HG02870 (cell line): ENCODE measurements around the gene MXI1.
"Not testable (repeated sequence)": the region's sequence is repeated elsewhere in the genome, so short reads cannot be mapped to it uniquely, and the experiment has no call there.

ENCODE experiments used
- ATAC-seq: cut with Tn5 transposase; IDR thresholded peaks from one replicate; pipeline ENCODE4 v1.9.1; 2021; ENCODE audit warnings: mild to moderate bottlenecking, moderate library complexity; ENCODE audit not compliant: unreplicated experiment

Gene MXI1

DNA sequence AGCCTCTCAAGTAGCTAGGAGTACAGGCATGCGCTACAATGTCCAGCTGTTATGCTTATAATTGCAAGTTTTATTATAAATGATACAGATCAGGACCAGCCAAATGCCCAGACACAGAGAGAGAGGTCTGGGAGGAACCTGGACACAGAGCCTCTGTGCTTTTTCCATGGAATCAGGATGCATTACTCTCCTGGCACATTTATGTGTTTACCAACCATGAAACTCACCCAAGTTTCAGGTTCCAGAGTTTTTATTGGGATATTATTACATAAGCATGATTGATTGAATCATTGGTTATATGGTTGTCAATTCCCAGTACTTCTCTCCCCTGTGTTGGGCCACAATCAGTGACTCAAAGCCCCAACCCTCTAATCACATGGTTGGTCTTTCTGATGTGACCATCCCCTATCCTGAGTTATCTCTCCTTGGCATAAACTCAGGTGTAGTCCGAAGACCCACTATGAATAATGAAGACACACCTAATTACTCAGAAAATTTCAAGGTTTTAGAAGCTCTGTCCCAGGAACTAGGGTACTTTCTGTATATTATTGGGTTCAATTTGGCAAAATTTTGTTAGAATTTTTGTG is 30.6 kb downstream of the MXI1 start:
- ATAC-seq, result no peak

DNA sequence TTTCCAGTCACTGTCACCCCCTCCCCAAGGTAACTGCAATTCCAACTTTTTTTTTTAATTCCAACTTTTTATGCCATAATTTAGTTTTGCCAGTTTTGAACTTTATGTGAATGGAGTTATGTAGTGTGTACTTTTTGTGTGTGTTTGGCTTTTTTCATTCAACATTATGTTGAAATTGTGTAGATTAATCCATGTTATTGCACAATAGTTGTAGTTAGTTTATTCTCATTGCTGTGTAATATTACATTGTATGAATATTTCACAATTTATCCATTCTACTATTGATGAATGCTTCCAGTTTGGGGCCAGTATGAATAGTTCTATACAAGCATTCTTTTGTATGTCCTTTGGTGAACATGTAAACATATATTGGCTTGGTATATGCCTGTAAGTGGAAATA is 32.5 kb downstream of the MXI1 start:
- no peak for ATAC-seq

DNA sequence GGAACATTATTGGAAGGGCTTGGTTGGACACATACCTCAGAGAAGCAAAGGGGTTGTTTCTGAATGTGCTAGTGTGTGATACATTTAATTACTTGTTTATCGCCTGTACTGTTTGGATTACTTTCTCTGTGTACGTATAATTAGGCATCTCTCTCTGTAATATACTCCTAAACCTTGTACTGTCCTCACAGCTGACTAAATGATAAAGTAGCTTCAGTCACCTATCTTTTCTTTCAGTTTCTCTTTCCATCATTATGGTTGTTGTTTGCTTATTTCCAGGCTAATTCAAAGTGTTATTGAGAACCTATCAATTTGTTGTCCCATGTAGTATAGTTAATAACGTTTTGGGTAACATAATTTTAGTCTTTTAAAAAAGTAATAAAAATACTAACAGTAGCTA is 34.0 kb downstream of the MXI1 start:
- ATAC-seq, result peak; percentile 62

DNA sequence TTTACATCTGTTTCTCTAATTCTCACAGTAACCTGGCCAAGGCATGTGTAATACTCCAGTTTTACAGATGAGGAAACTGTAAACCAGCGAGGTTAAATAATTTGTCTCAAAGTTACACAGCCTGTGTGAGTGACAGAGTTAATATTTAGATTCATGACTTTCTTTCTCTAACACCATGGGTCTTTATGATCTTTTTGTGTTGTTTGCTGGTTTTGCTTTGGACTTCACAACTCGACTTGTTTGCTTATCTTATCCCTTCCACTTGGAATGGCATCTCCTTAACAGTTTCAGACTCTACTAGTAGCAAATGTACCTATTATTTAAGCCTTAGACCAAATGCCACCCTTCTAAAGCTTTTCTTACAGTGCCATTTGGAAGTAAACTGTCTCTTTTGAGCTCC is 34.4 kb downstream of the MXI1 start:
- ATAC-seq, result peak; percentile 29

DNA sequence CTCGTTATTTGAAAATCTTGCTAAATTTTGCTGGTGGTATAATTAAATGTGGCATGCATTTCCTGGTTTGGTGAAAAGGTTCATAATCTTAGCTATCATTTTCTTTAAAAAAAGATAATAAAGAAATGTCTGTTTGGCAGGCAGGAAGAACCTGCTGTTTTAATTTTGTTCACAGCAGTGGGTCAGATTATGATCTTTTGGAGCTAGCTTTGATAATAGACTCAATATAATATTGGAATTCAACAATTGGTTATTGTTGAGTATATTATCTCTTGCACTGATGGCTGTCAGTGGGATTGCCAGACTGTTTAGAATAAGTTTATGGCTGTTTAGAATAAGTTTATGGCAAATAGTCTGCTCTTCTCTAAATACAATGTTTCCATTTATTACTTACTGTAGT is 35.1 kb downstream of the MXI1 start:
- ATAC-seq, result no peak

DNA sequence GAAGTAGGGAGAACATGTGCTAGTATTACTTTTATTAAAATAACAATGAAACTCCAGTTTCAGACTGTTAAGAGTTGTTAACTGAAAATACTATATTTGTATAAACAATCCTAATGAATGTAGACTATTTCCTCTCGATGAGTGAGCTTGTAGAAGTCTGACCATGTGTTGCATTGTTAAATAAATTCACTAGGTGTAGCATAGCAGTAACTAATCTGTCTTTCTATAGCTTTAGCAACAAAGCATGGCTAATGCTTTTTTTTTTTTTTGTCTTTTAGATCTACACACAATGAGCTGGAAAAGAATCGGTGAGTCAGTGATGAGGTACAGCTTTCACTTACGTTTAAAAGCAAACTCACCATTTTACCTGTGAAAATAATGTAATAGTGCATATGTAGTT is 37.1 kb downstream of the MXI1 start:
- no peak for ATAC-seq

DNA sequence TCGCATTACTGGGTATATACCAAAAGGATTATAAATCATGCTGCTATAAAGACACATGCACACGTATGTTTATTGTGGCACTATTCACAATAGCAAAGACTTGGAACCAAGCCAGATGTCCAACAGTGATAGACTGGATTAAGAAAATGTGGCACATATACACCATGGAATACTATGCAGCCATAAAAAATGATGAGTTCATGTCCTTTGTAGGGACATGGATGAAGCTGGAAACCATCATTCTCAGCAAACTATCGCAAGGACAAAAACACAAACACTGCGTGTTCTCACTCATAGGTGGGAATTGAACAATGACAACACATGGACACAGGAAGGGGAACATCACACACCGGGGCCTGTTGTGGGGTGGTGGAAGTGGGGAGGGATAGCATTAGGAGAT is 40.4 kb downstream of the MXI1 start:
- ATAC-seq, result not testable (repeated sequence)

DNA sequence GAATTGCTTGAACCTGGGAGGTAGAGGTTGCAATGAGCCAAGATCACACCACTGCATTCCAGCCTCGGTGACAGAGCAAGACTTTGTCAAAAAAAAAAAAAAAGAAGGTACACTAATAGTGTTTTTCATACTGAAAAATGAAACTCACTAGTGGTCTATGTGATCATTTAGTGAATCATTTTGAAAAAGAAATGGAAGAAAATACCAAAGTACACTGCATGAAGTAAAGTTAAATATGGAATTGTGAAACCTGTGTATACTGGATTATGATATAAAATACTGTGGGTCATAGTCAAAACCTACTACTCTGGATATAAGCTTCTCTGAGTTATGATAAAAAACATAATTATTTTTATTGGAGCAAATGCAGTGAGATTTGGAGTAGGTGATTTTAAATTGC is 42.1 kb downstream of the MXI1 start:
- peak; percentile 62 for ATAC-seq

DNA sequence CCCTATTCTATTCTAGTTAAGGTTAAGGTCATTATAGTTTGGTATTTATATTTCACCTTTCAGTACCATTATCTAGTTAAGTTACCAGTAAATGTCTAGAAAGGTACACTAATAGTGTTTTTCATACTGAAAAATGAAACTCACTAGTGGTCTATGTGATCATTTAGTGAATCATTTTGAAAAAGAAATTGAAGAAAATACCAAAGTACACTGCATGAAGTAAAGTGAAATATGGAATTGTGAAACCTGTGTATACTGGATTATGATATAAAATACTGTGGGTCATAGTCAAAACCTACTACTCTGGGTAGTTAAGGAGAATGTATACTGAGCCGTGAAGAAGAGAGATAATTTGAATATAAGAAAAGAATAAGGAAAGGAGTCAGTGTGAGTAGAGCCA is 44.0 kb downstream of the MXI1 start:
- peak; percentile 81 for ATAC-seq

DNA sequence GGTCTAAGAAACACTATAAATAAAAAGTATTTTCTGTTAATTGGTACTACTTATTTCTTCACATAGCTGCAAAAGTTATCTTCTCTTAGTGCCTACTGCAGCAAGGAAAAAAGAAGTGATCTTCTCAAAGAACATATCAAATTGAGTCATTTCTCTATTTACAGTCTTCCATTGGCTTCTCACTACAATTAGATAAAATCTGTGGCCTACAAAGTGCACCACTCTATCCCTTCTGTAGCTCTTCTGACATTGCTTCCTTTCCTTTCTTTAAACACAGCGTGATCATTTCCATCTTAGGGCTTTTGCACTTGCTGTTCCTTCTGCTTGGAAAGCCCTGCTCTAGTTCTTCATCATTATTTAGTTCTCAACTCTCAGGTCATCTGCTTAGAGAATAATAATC is 44.7 kb downstream of the MXI1 start:
- ATAC-seq, result no peak

DNA sequence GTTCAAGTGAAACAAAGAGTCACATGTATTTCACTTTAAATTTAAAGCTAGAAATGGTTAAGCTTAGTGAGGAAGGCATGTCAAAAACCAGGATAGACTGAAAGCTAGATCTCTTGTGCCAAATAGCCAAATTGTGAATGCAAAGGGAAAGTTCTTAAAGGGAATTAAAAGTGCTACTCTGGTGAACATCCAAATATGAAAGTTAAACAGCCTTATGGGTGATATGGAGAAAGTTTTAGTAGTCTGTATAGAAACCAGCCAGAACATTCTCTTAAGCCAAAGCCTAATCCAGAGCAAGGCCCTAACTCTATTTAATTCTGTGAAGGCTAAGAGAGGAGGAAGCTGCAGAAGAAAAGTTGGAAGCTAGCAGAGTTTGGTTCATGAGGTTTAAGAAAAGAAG is 47.1 kb downstream of the MXI1 start:
- ATAC-seq, result no peak

DNA sequence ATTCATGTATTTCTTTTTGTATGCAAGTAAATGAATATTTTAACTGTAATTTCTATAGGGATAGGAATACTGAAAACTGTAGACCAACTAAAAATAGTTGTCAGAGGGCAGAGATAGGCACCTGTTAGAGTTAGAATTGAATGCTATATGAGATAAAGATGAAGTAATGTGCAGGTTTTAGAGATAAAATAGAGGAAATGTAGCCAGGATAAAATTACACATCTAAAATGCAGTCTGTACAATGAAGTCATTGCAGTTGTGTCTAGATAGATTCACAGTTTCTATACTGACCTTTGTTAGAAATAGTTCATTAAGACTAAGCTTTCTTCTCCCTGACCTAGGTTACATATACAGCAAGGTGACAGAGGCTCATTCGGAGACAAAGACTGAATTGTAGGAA is 51.1 kb downstream of the MXI1 start:
- ATAC-seq, result no peak

DNA sequence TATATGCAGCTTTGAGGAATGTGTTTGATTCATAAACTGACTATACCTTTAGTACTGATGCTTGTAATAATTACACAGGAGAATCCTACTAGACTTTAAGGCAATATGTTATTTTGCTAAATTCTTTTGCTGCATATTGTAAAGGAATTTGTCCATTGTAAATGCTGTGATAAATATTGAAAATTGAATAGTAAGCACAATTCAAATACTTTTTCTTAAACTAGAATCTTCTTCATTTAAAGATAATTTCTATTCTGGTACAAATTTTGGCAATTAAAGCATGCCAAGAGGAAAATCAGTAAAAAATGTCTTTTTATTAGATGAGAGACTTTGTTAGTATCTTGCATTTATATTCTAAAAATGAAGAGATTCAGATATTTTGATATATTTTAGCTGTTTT is 51.9 kb downstream of the MXI1 start:
- ATAC-seq, result no peak

DNA sequence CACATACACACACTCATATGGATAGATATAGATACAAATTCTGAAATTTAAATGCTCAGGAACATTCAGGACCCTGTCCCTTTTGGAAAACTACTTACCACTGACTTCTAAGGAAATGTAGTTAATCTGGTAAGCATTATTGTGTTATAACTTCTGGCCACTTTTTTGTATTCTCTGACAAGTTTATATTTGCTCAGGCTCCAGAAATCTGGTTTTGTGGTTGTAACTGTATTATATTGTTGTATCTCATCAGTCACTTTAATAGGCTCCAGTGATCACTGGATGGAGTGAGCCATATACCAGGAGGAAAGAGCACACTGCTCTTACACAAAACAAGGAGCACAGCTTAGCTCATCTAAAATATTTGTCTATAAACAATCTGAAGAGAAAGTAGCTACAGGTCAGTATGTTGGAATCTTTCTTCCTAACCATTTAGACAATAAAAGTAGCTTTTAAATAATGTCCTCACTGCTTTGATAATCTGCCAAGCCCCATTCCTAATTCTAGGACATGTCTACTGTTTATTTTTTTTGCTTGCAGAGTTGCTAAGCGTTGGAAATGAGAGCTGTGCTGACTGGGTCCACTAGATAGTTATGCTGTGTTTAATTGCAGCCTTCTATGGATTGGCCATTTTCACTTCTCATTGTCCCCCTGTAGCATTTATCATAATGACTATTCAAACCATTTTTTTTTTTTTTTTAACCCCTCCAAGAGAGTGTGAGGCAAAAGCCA is 53.5 kb downstream of the MXI1 start:
- ATAC-seq, result no peak

DNA sequence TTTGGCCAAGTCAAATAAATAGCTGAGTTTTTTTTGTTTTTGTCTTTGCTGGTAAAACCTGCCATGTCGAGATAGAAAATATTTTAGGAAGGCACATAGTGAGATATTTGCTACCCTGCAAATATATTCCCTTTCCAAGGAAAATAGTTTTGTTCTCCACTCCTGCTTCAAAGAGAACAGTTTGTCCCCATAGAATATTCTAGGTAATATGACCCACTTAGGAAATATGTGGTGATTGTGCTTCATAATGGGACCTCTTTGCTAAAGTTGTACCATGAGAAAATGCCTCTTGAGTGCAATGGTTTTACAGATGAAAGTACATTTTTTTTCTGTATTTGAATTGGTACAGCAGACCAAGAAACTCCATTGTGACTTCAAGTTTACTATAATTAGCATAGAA is 55.8 kb downstream of the MXI1 start:
- ATAC-seq, result no peak

DNA sequence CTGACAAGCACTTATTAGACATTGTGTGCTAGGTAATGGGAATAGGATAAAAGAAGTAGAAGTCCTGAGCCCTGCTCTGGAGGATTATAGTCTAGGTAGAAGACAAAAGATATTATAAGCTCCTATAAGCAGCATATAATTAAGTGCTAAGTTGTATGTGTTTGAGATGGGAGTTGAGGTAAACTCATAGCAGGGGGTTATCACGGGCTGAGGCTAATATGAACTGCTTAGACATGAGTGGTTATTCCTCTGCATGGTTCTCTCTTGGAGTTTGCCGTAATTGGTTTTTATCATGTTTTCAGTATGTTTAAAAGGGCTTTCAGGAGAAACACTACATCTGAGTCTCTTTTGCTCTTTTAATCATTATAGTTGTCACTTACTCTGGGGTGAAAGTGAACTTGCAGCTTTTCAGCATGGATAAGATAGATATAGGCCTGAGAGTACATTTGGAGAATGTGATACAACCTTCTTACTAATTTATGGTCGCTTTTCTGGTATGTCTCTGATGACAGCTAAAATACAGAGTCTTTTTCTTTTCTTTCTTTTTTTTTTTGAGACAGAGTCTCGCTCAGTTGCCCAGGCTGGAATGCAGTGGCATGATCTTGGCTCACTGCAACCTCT is 58.3 kb downstream of the MXI1 start:
- ATAC-seq, result no peak

DNA sequence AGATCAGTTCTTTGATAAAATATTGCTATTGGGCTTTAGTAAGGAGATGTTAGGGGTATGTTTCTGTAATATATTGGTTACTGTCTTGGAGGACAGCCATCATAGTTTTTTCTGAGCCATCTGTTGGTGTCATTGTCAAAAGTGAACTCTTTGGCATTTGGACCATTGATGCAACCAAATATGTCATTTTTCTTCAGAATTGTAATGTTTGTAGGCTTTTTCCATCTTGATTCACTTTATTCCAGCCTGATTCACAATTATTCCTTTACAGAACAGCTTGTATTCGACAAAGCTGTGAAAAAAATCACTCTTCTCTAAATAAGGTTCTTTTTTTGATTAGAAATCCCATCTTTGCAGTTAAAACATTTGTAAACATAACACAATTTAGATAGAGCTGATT is 59.9 kb downstream of the MXI1 start:
- ATAC-seq, result no peak

DNA sequence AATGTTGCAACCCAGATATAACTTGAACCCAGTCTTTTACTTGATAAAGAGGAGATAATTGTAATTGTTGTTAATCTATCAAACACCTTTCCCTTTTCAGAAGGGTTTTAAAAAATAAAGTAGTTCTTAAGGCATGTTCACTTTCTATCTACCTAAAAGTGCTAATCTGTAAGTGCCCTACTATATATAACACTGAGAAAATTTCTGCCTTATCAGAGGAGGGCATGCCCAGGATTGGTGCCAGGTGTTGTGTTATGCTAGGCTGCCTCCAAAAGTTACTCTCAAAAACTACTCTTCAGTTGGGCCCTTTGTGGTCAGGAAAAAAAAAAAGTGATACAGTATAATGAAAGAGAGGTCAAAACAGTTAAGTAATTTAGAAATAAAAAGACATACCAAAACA is 61.0 kb downstream of the MXI1 start:
- ATAC-seq, result no peak

DNA sequence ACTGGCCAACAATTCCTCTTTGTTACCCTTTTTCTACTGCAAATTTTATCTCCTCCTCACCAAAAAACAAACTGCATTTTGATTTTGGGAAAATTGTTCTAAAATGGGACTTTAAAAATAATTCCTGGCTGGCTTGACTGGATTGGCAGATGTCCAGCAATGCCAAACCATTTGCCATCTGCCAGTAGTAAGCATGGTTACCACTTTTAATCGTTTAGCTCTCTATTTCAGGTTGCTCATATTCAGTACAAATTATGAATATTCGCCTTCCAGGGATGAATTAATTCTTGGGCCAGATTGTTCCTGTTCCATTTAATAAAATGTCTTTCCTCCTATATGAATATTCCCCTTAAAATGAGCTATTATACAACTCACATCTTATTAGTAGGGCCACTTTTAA is 61.6 kb downstream of the MXI1 start:
- no peak for ATAC-seq

DNA sequence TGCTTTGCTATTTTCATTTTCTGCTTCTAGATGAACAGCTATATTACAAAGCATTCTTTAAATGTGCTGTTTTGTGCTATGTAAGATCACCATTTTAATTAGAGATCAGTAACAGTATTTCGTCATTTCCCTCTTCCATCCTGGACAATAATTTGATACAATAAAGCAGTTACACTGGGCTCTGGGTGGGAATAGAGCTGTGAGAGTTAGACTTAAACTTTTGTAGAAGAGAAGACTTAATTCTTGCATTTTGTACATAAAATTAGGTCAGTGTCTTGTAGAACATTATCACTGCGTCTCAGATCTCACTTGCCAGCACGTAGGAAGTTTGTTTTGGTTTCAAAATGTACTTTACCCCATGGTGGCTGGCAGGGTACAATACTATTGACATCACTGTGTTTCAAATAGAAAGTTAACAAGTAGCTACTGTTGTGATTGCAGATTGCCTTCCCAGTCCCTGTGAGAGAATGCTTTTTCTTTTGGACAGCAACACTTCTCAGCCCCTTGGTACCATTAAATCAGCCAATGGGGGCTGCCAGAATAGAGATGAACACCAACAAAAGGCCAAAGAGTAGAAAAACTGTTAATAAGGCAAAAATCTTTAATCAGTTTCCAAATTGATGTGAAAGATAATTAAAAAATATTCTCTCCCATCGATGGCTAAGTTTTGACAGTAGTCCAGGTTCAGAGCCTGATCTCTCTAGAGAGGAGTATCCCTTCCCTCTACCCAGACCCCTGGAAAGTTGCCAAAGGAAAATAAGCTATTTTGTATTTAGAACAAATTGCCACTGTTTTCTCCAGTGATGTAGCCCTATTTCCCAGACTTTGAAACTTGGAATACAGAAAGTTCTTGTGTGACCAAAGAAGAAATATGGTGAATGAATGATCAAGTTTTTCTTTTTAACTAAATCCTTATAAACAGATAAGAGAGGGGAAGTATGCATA is 62.2 kb downstream of the MXI1 start:
- ATAC-seq, result no peak

DNA sequence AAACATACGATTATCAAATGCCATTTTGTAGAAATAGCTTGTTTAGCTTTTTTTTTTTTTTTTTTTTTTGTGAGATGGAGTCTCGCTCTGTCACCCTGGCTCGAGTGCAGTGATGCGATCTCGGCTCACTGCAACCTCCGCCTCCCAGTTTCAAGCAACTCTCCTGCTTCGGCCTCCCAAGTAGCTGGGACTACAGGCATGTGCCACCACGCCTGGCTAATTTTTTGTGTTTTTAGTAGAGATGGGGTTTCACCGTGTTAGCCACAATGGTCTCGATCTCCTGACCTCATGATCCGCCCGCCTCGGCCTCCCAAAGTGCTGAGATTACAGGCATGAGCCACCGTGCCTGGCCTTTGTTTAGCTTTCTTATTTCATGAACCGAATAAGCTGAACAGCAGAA is 65.6 kb downstream of the MXI1 start:
- not testable (repeated sequence) for ATAC-seq
